HCT116 (cell line): ENCODE results near the gene GMEB2.

Experiments used
- CTCF ChIP-seq, 3 experiments: fragments of 200-600 bp in 1 of 3; sonication (generic) in 1 of 3; IDR thresholded peaks in 2 of 3; conservative IDR thresholded peaks in 1 of 3; 2 replicates each; pipeline ENCODE4 v1.5.1; 2012 to 2017; ENCODE audit warnings: low read depth in 2 of 3, low read length in 2 of 3, antibody characterized with exemption in 1 of 3, borderline replicate concordance in 1 of 3, control low read depth in 1 of 3, mild to moderate bottlenecking in 1 of 3, mixed read lengths in 1 of 3, mixed run types in 1 of 3, moderate library complexity in 1 of 3; ENCODE audit not compliant: insufficient read depth in 1 of 3
- JUND ChIP-seq: IDR thresholded peaks from 2 replicates; pipeline ENCODE4 v1.6.1; 2012
- POLR2AphosphoS5 ChIP-seq: IDR thresholded peaks from 2 replicates; pipeline ENCODE4 v1.6.1; 2011; ENCODE audit warnings: mild to moderate bottlenecking, low read depth, low read length, moderate library complexity

GRCh38 chr20:63595416-63596127, 31.3 kb downstream of the GMEB2 start:
- TF ChIP-seq CTCF (IDR thresholded peaks at IDR 0.05 in 2 of 3, conservative IDR thresholded peaks at IDR 0.05 in 1 of 3; ENCODE audit: borderline replicate concordance in 1 of 3, insufficient read depth in 1 of 3, low read depth in 2 of 3, low read length in 2 of 3) (no peak), POLR2AphosphoS5 (no peak), JUND (no peak)
